Activated T-helper 1 cell treated with Interleukin-2 at 50 U/mL for 16 hours (primary cell): ENCODE data around the gene FAHD2A.
"Not testable (repeated sequence)": the region's sequence is repeated elsewhere in the genome, so short reads cannot be mapped to it uniquely, and the experiment has no call there.

ENCODE experiments used
- DNase-seq: peaks from one replicate; pipeline ENCODE4 v3.0.0-alpha.2; 2020; ENCODE audit warnings: low read depth

Gene FAHD2A

GRCh38 chr2:95390881-95391321, 11.6 kb upstream of the FAHD2A start:
- DNase-seq: no peak

- no peak for DNase-seq
Measured at GRCh38 chr2:95391641-95392310, 10.7 kb upstream of the FAHD2A start.

- no peak for DNase-seq
Measured at GRCh38 chr2:95392320-95392719, 10.2 kb upstream of the FAHD2A start.

- no peak for DNase-seq
Measured at GRCh38 chr2:95392730-95393455, 9.6 kb upstream of the FAHD2A start.

GRCh38 chr2:95393901-95394300, 8.6 kb upstream of the FAHD2A start:
- no peak for DNase-seq

GRCh38 chr2:95399061-95399460, 3.4 kb upstream of the FAHD2A start:
- no peak for DNase-seq

GRCh38 chr2:95401480-95401879, 1.0 kb upstream of the FAHD2A start:
- no peak for DNase-seq

GRCh38 chr2:95402004-95402369, 521 bp upstream of the FAHD2A start:
- not testable (repeated sequence) for DNase-seq

GRCh38 chr2:95403204-95403721, 755 bp downstream of the FAHD2A start:
- not testable (repeated sequence) for DNase-seq

GRCh38 chr2:95403824-95404223, 1.3 kb downstream of the FAHD2A start:
- not testable (repeated sequence) for DNase-seq

- DNase-seq: not testable (repeated sequence)
Measured at GRCh38 chr2:95404676-95405075, 2.2 kb downstream of the FAHD2A start.

GRCh38 chr2:95411239-95411638, 8.7 kb downstream of the FAHD2A start:
- not testable (repeated sequence) for DNase-seq

- peak; percentile 27 for DNase-seq
Measured at GRCh38 chr2:95414015-95414594, 11.6 kb downstream of the FAHD2A start.

- not testable (repeated sequence) for DNase-seq
Measured at GRCh38 chr2:95415138-95415537, 12.6 kb downstream of the FAHD2A start.

GRCh38 chr2:95415561-95415960, 13.1 kb downstream of the FAHD2A start:
- DNase-seq: not testable (repeated sequence)

- not testable (repeated sequence) for DNase-seq
Measured at GRCh38 chr2:95427196-95427867, 24.8 kb downstream of the FAHD2A start.

GRCh38 chr2:95429748-95430467, 27.4 kb downstream of the FAHD2A start:
- not testable (repeated sequence) for DNase-seq

- DNase-seq: not testable (repeated sequence)
Measured at GRCh38 chr2:95433373-95433772, 30.9 kb downstream of the FAHD2A start.

- DNase-seq: not testable (repeated sequence)
Measured at GRCh38 chr2:95433973-95434372, 31.5 kb downstream of the FAHD2A start.

GRCh38 chr2:95434507-95435076, 32.1 kb downstream of the FAHD2A start:
- DNase-seq: not testable (repeated sequence)
